ENCODE results near the gene RFK.

GRCh38 chr9:76359365-76359764 lies 34.9 kb downstream of the RFK start:
- TF ChIP-seq POLR2A (IDR thresholded peaks at IDR 0.05) (no peak), CTCF (IDR thresholded peaks at IDR 0.05) (no peak)

All from thyroid gland (tissue), 4 donors.